ENCODE data around the gene COL4A4. TPM values are rescaled to one million over a fixed set of nuclear protein-coding genes. Genes with fewer than 3 reads are reported as not detected.
"Not testable (repeated sequence)": the region's sequence is repeated elsewhere in the genome, so short reads cannot be mapped to it uniquely, and the experiment has no call there.

The COL4A4 gene
- total RNA-seq, 1 donor from 2014 or later: 5.2 TPM

- TF ChIP-seq CTCF (conservative IDR thresholded peaks at IDR 0.05; ENCODE audit: low read depth, low read length): no peak
- DNase-seq (ENCODE audit: low read depth): peak; percentile 91
- H3K4me3 ChIP-seq (ENCODE audit: low read depth, low read length): no peak overlapping the region
These were observed 19.8 kb upstream of the COL4A4 start for GRCh38 chr2:227183657-227184367.

- no peak overlapping the region for H3K4me3 ChIP-seq (ENCODE audit: low read depth, low read length)
- no peak for DNase-seq (ENCODE audit: low read depth)
- TF ChIP-seq CTCF (conservative IDR thresholded peaks at IDR 0.05; ENCODE audit: low read depth, low read length): no peak
These were observed 18.8 kb upstream of the COL4A4 start for GRCh38 chr2:227182765-227183164.

- no peak for TF ChIP-seq CTCF (conservative IDR thresholded peaks at IDR 0.05; ENCODE audit: low read depth, low read length)
- no peak for DNase-seq (ENCODE audit: low read depth)
- no peak overlapping the region for H3K4me3 ChIP-seq (ENCODE audit: low read depth, low read length)
These were observed 16.8 kb upstream of the COL4A4 start for GRCh38 chr2:227180770-227181169.

GRCh38 chr2:227179988-227180685, 16.1 kb upstream of the COL4A4 start:
- TF ChIP-seq CTCF (conservative IDR thresholded peaks at IDR 0.05; ENCODE audit: low read depth, low read length): no peak
- DNase-seq (ENCODE audit: low read depth): no peak
- H3K4me3 ChIP-seq (ENCODE audit: low read depth, low read length): peak overlapping the region; percentile 34

GRCh38 chr2:227177592-227178336, 13.8 kb upstream of the COL4A4 start:
- DNase-seq (ENCODE audit: low read depth): no peak
- TF ChIP-seq CTCF (conservative IDR thresholded peaks at IDR 0.05; ENCODE audit: low read depth, low read length): no peak
- no peak overlapping the region for H3K4me3 ChIP-seq (ENCODE audit: low read depth, low read length)

- not testable (repeated sequence) for DNase-seq (ENCODE audit: low read depth); H3K4me3 ChIP-seq (ENCODE audit: low read depth, low read length)
These were observed 7.8 kb upstream of the COL4A4 start for GRCh38 chr2:227171779-227172178.

GRCh38 chr2:227164763-227165291, 822 bp upstream of the COL4A4 start:
- H3K4me3 ChIP-seq (ENCODE audit: low read depth, low read length): peak overlapping the region; percentile 84
- no peak for DNase-seq (ENCODE audit: low read depth)
- TF ChIP-seq CTCF (conservative IDR thresholded peaks at IDR 0.05; ENCODE audit: low read depth, low read length): no peak
